ENCODE data around the gene ABCC10.

DNA sequence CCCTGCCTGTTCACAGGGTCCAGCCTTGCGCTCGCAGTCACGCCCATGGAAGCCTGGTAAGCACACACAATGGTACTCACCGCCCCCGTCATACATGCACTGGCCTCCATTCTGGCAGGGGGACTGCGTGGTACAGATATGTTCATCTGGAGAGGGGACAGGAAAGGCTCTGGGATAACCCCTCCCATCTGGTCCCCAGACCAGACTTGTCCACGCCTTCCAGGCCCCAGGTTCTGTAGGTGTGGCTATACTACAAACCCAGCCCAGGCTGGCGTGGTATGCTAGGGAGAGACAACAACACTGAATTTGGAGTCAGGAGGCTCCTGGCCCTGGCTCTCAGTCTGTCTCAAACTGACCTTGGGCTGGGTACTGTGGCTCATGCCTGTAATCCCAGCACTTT lies 24.6 kb downstream of the ABCC10 start:
- TF ChIP-seq CTCF (conservative IDR thresholded peaks at IDR 0.05 in 1 of 2, IDR thresholded peaks at IDR 0.05 in 1 of 2; ENCODE audit: extremely low read depth in 1 of 2, insufficient read depth in 1 of 2, low read depth in 1 of 2, low read length in 2 of 2) (no peak), EZH2 (IDR thresholded peaks at IDR 0.05; ENCODE audit: borderline replicate concordance, low read length) (no peak)

Measured in mammary epithelial cell (primary cell).